HG02973 (cell line): ENCODE results near the gene KSR2.

Source experiments
- ATAC-seq: cut with Tn5 transposase; IDR thresholded peaks from one replicate; pipeline ENCODE4 v1.9.1; 2021; ENCODE audit warnings: moderate library complexity; ENCODE audit not compliant: unreplicated experiment

The KSR2 gene

GRCh38 chr12:117427211-117427610, 541.6 kb downstream of the KSR2 start:
- ATAC-seq, result no peak

GRCh38 chr12:117421987-117422386, 546.8 kb downstream of the KSR2 start:
- ATAC-seq, result no peak

DNA sequence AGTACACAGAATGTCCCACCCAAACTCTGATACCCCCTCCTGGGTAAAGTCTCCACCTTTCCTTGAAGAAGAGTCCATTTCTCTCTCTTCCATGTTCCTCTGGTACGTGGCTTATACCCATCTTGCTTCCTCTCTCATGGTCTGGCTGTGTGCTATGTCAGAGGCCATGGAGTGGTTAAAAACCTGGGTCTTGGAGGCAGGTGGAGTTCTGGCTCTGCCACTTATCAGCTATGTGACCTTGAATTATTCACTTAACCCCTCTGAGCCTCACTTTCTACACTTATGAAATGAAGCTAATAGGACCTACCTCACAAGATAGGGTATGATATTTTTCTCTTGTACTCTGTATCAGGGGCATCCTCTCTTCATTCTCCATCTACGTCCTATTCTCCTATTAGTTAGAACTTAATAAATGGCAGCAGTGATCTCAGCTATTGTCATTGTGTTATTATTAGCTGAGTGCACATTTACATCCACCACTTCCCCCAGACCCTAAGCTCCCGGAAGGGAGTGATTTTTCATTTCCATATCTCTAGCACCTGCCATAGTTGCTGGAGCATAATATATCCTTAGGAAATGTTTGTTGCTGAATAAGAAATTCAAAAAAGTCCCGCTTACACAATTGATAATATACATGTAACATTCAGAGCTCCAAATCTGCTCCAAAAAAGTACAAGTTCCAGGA, 547.6 kb downstream of the KSR2 start:
- ATAC-seq, result no peak

DNA sequence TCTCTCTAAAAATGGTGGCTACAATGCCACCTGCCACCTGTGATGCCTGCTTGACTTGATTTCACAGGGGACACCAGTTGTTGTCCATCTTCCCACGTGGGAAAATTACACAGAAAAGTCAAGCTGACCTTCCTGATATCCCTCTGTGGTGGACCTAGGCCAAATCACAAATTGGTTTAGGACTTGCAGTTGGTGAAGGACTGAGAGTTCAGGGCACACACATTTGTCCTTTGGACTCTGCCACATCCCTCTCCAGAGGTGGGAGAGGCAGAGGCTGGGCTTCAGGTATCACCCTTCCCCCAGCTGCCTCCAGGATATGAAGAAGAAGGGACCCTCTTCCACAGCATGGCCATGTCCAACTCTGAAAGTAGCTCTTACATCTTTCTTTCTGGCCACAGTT, 551.8 kb downstream of the KSR2 start:
- ATAC-seq, result no peak

DNA sequence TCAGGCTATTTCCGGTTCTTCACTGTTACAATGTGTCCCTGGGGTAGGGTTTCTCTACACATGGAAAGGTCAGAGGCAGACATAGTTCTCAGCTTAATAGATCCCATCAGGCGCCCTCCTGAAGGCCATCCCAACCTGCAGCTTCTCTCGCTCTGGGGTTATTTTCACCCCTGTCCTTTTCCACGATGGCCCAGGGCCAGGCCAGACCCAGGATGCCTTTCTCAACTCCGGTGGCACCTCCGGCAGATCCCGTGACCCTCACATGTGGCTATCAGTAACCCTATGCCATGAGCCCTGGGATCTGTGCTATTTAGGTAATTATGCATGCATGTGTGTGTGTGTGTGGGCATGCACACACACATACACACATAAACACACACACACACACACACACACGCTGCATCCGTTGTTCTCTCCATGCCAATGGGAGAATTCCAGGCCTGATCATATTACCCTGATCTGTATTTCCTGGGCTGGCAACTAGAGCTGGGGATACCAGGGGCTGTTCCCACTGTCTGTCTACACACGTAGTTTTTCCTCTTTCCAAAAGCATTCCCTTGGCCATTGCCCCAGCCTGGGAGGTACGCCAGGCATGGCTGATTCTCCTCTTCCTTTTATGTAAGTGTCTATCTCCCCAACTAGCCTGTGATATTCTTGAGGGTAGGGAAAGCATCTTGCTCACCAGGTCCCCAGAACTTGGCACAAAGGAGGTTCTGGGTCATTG, 556.2 kb downstream of the KSR2 start:
- ATAC-seq, result no peak

DNA sequence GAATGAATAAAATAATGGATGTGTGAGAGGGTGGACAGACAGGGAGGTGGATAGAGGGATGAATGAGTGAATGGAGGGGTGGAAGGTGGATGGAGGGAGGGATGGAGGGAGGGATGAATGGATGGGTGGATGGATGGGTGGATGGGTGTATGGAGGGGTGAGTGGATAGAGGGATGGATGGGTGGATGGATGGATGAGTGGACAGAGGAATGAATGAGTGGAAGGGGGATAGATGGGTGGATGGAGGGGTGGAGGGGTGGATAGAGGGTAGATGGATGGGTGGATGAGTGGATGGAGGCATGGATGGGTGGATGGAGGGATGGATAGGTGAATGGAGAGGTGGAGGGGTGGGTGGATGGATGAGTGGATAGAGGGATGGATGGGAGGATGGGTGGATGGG, 559.5 kb downstream of the KSR2 start:
- no peak for ATAC-seq

DNA sequence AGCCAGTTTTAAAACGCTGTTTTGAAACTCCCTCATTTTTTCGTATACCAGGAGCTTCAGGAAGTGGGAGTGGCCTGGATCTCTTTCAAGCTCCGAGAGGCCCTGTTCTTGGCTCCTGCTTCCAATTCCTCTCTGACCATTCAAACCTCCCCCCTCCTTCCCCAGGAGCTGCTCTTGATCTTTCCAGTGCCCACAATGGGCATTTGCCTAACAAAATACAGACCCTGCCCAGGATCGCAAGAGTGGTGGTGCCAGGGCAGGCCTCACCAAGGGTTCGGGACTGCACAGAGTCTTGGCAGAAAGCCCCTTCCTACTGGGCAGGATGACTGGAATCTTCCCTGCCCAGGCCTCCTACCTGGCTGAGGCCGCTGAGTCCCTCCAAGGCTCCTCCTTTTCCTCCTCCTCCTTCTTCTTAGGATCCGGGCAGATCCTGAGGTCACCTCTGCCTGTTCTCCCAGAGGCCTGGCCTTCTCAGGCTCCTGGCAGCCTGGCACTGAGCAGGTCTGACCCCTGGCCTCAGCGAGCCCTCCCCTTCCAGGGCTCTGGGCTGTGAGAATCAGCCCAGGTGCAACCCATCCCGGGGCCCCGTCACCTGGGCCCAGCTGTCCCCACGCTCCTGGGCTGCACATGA, 560.5 kb downstream of the KSR2 start:
- ATAC-seq, result no peak

DNA sequence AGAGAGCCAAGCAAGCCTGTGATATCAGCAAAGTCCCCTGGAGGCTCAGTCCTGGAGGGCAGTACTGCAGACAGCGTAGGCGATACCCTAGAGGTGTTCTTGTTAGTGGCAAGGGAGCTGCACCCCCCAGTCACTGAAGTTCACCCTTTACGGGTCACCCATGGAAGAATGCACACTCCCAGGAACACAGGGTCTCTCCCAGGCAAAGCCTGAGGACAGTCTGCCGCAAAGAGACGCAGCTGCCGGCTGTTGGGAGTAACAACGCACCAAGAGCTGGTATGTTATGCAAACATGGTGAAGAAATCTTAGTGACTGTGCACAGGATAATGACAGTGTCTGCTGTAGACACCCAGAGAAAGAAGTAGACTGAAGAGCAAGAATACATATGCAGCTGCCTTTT, 563.9 kb downstream of the KSR2 start:
- ATAC-seq, result no peak

DNA sequence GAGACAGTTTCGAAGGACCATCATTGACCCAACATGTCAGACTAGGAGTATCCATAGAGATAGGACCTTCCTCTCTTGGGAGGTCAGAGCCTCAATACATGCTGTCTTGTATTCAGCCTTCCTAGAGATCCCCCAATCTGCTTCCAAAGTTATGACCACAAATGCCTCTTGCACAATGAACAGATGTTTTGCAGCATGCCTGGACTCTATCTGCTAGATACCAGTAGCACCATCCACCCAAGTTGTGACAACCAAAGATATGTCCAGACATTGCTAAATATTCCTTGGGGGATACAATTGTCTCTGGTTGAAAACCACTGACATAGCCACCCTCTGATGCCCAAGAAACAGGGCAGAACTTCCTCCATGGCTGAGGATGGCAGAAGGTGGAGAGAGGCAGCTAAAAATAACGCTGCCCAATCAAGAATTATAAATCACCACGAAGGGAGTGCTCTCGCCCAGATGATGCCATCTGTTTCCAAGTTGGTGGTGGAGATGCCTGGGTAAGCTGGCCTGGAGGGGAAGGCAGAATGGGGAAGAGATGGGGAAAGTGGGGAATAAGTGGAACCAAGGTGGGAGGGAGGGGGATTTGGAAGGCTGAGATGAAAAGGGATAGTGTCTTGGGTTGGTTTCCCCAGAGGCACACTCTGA, 564.5 kb downstream of the KSR2 start:
- no peak for ATAC-seq

- ATAC-seq, result no peak
Observed at GRCh38 chr12:117403586-117404139, 565.1 kb downstream of the KSR2 start.
